Right atrium auricular region (tissue), 2 donors: Measurements from ENCODE around the gene IL16. TPM values are rescaled to one million over a fixed set of nuclear protein-coding genes. Genes with fewer than 3 reads are reported as not detected.

Experiments
- DNase-seq: peaks from one replicate; pipeline ENCODE4 v3.0.0-alpha.2; 2019; ENCODE audit warnings: low spot score
- H3K27ac ChIP-seq, 2 donors: fragments of 200-600 bp; sonication (generic); 1 replicate in 1 of 2; 2 replicates in 1 of 2; pipeline ENCODE4 v1.5.1; 2016 to 2019
- H3K27me3 ChIP-seq, 2 donors: fragments of 200-600 bp; sonication (generic); one replicate each; pipeline versions ENCODE4 v1.5.1 to v1.6.0; 2017 to 2019
- H3K36me3 ChIP-seq: fragments of 200-600 bp; sonication (generic); one replicate; pipeline ENCODE4 v1.5.1; 2016
- H3K4me1 ChIP-seq, 2 donors: fragments of 200-600 bp; sonication (generic); one replicate each; pipeline versions ENCODE4 v1.5.1 to v1.6.0; 2017 to 2019
- H3K4me3 ChIP-seq, 2 donors: fragments of 200-600 bp; sonication (generic); 1 replicate in 1 of 2; 2 replicates in 1 of 2; pipeline ENCODE4 v1.5.1; 2017 to 2019; ENCODE audit warnings: mild to moderate bottlenecking in 1 of 2, moderate library complexity in 1 of 2
- H3K9me3 ChIP-seq, 2 donors: fragments of 200-600 bp; sonication (generic); one replicate each; pipeline ENCODE4 v1.5.1; 2019
- CTCF ChIP-seq, 2 donors: fragments of 200-600 bp; sonication (generic); IDR thresholded peaks; one replicate each; pipeline ENCODE4 v1.5.1; 2019; ENCODE audit warnings: antibody characterized with exemption in 2 of 2
- total RNA-seq, 2 donors: library from RNA; depleted of rRNA; stranded (reverse); fragments of >200 nt; gene quantifications; one replicate each; pipeline ENCODE4 v1.1.0, GENCODE V29; 2016

The IL16 gene
- total RNA-seq, 2 donors from 2014 or later: 3.9 to 12.1 TPM

- no peak for DNase-seq
- Histone ChIP-seq H3K27ac (peak overlapping the region; percentile 55 to 70), H3K9me3 (no peaks in the 10 kb centered on the region), H3K36me3 (no peaks in the 10 kb centered on the region), H3K4me1 (no peaks in the 10 kb centered on the region), H3K4me3 (peak overlapping the region; percentile 32 to 41), H3K27me3 (no peaks in the 10 kb centered on the region)
- peak in 1 of 2 donors; percentile 46 for TF ChIP-seq CTCF (IDR thresholded peaks at IDR 0.05)
These were observed 13.8 kb upstream of the IL16 start for GRCh38 chr15:81182756-81183438.

- Histone ChIP-seq H3K27ac (peak overlapping the region; percentile 55 to 70), H3K27me3 (no peaks in the 10 kb centered on the region), H3K9me3 (no peaks in the 10 kb centered on the region), H3K4me1 (no peaks in the 10 kb centered on the region), H3K4me3 (peak overlapping the region; percentile 32 to 41), H3K36me3 (no peaks in the 10 kb centered on the region)
- DNase-seq: no peak
- TF ChIP-seq CTCF (IDR thresholded peaks at IDR 0.05): no peak
These were observed 13.3 kb upstream of the IL16 start for GRCh38 chr15:81183439-81183775.

DNA sequence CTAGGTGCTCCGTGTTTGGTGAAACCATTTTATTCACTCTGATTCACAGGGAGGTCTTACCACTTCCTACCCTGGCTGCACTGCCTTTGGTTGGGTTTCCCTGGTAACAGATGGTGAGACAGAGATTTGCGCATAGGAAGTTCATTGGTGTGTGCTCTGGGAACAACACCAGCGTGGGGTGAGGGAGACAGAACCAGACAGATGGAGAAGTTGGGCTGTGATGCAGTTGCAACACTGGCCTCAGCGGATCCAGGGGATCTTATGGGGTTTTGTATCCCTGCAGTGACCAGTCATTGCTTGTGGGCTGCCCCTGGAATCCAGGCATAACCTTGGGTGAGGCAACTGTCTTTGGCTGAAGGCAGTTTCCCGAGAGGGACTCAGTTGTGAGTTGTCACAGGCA, 12.5 kb upstream of the IL16 start:
- Histone ChIP-seq H3K27me3 (no peaks in the 10 kb centered on the region), H3K4me1 (peaks cover 0 to 3% of the 10 kb centered on the region in 2 donors), H3K36me3 (no peaks in the 10 kb centered on the region), H3K9me3 (no peaks in the 10 kb centered on the region), H3K4me3 (no peak overlapping the region), H3K27ac (peak overlapping the region; percentile 55 to 70)
- DNase-seq: peak; percentile 87
- TF ChIP-seq CTCF (IDR thresholded peaks at IDR 0.05): no peak

DNA sequence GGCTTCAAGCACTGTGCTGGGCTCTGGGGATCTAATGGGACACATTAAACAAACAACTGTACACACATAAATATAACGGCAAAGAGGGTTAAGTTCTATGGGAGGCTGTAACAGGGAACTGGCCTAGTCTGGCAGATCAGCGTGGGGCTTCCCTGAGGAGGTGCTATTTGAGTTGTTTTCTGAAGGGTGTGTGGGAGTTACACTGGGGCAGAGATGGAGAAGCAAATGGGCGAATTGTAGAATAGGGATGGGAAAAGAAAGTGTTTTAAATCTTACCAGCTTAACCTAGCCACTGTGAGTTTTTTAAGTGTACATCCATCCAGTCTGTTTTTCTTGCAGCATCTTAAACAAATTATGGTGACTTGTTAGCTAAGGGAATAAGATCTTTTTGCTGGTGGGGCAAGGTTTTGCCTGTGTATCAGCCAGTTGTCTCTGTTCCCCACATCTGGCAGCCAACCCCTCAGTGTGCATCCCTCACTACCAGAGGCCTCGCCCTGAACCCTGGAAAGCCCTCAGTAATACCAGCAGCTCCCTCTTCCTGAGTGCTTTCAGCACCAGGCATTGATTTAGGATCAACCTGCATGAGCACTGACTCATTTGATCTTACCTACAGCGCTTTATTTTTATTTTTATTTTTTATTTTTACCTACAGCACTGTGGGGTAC, 10.9 kb upstream of the IL16 start:
- Histone ChIP-seq H3K9me3 (no peaks in the 10 kb centered on the region), H3K36me3 (no peaks in the 10 kb centered on the region), H3K27ac (peak overlapping the region in 1 of 2 donors; percentile 31), H3K27me3 (no peaks in the 10 kb centered on the region), H3K4me1 (peaks cover 0 to 12% of the 10 kb centered on the region in 2 donors), H3K4me3 (no peak overlapping the region)
- no peak for DNase-seq
- no peak for TF ChIP-seq CTCF (IDR thresholded peaks at IDR 0.05)

GRCh38 chr15:81188354-81188753, 8.3 kb upstream of the IL16 start:
- Histone ChIP-seq H3K4me3 (no peak overlapping the region), H3K36me3 (no peaks in the 10 kb centered on the region), H3K27ac (peak overlapping the region in 1 of 2 donors; percentile 60), H3K9me3 (no peaks in the 10 kb centered on the region), H3K27me3 (no peaks in the 10 kb centered on the region), H3K4me1 (peaks cover 0 to 12% of the 10 kb centered on the region in 2 donors)
- no peak for DNase-seq
- no peak for TF ChIP-seq CTCF (IDR thresholded peaks at IDR 0.05)
